HEK293T (cell line): ENCODE data around the gene CHSY3.

Source experiments
- CTBP1 ChIP-seq: fragments of 450-650 bp; IDR thresholded peaks from 2 replicates; pipeline ENCODE4 v1.6.1; 2016; ENCODE audit warnings: borderline replicate concordance
- ELF4 ChIP-seq: fragments of 450-650 bp; IDR thresholded peaks from 2 replicates; pipeline ENCODE4 v1.6.1; 2017; ENCODE audit warnings: antibody characterized with exemption
- FOXK2 ChIP-seq: fragments of 450-650 bp; IDR thresholded peaks from 2 replicates; pipeline ENCODE4 v1.6.1; 2016; ENCODE audit warnings: mild to moderate bottlenecking
- FOXM1 ChIP-seq: fragments of 450-650 bp; IDR thresholded peaks from 2 replicates; pipeline ENCODE4 v1.6.1; 2017; ENCODE audit warnings: mild to moderate bottlenecking, borderline replicate concordance
- HDGF ChIP-seq: fragments of 450-650 bp; IDR thresholded peaks from 2 replicates; pipeline ENCODE4 v1.6.1; 2017; ENCODE audit warnings: antibody characterized with exemption, borderline replicate concordance
- L3MBTL2 ChIP-seq: fragments of 450-650 bp; conservative IDR thresholded peaks from 2 replicates; pipeline ENCODE4 v1.6.1; 2016; ENCODE audit warnings: mild to moderate bottlenecking
- LEF1 ChIP-seq: fragments of 450-650 bp; IDR thresholded peaks from 2 replicates; pipeline ENCODE4 v1.6.1; 2017; ENCODE audit warnings: mild to moderate bottlenecking, borderline replicate concordance
- NFRKB ChIP-seq: fragments of 450-650 bp; IDR thresholded peaks from 2 replicates; pipeline ENCODE4 v1.6.1; 2016; ENCODE audit warnings: mild to moderate bottlenecking, moderate library complexity
- SP1 ChIP-seq: fragments of 450-650 bp; IDR thresholded peaks from 2 replicates; pipeline ENCODE4 v1.6.1; 2017
- SUZ12 ChIP-seq: fragments of 450-650 bp; IDR thresholded peaks from 2 replicates; pipeline ENCODE4 v1.6.1; 2016; ENCODE audit warnings: mild to moderate bottlenecking
- ZNF384 ChIP-seq: fragments of 450-650 bp; IDR thresholded peaks from 2 replicates; pipeline ENCODE4 v1.6.1; 2016
- TF ChIP-seq, protein P1 (sequence below): fragments of 450-650 bp; IDR thresholded peaks from 2 replicates; pipeline ENCODE4 v1.6.1; 2016

DNA sequence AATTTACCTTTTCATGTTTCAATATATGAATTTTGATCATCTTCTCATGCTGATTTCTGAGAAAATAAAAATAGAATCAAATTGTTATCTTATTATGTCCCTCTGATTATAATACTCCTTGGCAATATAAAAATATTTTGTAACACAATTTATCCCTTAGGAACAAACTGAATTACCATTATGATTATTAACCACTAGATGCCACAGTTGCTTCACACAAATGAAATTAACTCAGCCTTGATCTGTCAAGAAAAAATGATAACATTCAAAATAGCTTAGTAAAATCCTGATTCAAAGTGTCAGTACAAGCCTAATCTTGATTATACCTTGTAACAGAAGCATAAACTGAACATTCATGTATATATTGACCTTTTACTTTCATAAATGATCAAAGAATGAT, 4.8 kb upstream of the CHSY3 start:
- TF ChIP-seq SP1 (no peak), FOXM1 (no peak), ELF4 (no peak), ZNF384 (no peak), NFRKB (no peak), L3MBTL2 (no peak), SUZ12 (no peak), CTBP1 (no peak), LEF1 (no peak), HDGF (no peak), FOXK2 (no peak)
- TF ChIP-seq, protein P1, sequence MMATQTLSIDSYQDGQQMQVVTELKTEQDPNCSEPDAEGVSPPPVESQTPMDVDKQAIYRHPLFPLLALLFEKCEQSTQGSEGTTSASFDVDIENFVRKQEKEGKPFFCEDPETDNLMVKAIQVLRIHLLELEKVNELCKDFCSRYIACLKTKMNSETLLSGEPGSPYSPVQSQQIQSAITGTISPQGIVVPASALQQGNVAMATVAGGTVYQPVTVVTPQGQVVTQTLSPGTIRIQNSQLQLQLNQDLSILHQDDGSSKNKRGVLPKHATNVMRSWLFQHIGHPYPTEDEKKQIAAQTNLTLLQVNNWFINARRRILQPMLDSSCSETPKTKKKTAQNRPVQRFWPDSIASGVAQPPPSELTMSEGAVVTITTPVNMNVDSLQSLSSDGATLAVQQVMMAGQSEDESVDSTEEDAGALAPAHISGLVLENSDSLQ, result no peak
